UCSD-AML1 (cell line): ENCODE data around the gene PUS7.
"Not testable (repeated sequence)": the region's sequence is repeated elsewhere in the genome, so short reads cannot be mapped to it uniquely, and the experiment has no call there.

Experiments
- DNase-seq: peaks from one replicate; lab custom pipeline; 2025; ENCODE audit not compliant: unreplicated experiment; lab: John Stamatoyannopoulos, UW

Gene PUS7

GRCh38 chr7:105450177-105450861 is 71.8 kb downstream of the PUS7 start:
- no peak for DNase-seq

- no peak for DNase-seq
Observed at GRCh38 chr7:105448181-105448580, 73.9 kb downstream of the PUS7 start.

GRCh38 chr7:105444342-105444987 is 77.6 kb downstream of the PUS7 start:
- DNase-seq = no peak

GRCh38 chr7:105442214-105442613 is 79.9 kb downstream of the PUS7 start:
- not testable (repeated sequence) for DNase-seq

- no peak for DNase-seq
Observed at GRCh38 chr7:105439174-105439893, 82.7 kb downstream of the PUS7 start.

- DNase-seq = no peak
Observed at GRCh38 chr7:105438847-105439173, 83.3 kb downstream of the PUS7 start.

GRCh38 chr7:105438254-105438653 is 83.8 kb downstream of the PUS7 start:
- DNase-seq = no peak

- not testable (repeated sequence) for DNase-seq
Observed at GRCh38 chr7:105437356-105437755, 84.7 kb downstream of the PUS7 start.

- DNase-seq = no peak
Observed at GRCh38 chr7:105429746-105430612, 92.1 kb downstream of the PUS7 start.

GRCh38 chr7:105426606-105427146 is 95.4 kb downstream of the PUS7 start:
- DNase-seq = no peak

- no peak for DNase-seq
Observed at GRCh38 chr7:105423987-105424386, 98.1 kb downstream of the PUS7 start.

GRCh38 chr7:105413887-105414437 is 108.1 kb downstream of the PUS7 start:
- no peak for DNase-seq

GRCh38 chr7:105410774-105411173 is 111.3 kb downstream of the PUS7 start:
- DNase-seq = not testable (repeated sequence)

GRCh38 chr7:105409775-105410174 is 112.3 kb downstream of the PUS7 start:
- DNase-seq = not testable (repeated sequence)

- no peak for DNase-seq
Observed at GRCh38 chr7:105408791-105409410, 113.2 kb downstream of the PUS7 start.
